GM18502 (cell line): Measurements from ENCODE around the gene MTNR1B.

ENCODE experiments used
- ATAC-seq: cut with Tn5 transposase; IDR thresholded peaks from one replicate; pipeline ENCODE4 v1.9.1; 2021; ENCODE audit warnings: mild to moderate bottlenecking; ENCODE audit not compliant: unreplicated experiment, poor library complexity

MTNR1B gene

DNA sequence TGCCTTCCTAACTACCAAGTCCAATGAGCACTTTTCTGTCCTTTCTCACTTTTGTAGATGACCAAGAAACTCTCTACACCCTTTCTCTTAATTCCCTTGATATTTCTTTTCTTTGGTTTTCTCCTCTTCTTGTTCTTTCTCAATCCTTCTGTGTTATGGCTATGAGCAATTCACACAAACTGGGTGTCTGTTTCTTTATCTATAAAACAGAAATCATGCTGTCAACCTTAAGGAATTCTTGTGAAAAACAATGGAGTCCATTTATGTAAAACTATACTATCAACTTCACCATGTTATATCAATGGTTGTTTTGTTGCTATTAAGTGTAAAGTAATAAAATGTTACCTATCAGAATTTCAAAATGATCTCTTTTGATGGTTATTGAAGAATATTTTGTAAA is 7.2 kb downstream of the MTNR1B start:
- ATAC-seq: no peak

DNA sequence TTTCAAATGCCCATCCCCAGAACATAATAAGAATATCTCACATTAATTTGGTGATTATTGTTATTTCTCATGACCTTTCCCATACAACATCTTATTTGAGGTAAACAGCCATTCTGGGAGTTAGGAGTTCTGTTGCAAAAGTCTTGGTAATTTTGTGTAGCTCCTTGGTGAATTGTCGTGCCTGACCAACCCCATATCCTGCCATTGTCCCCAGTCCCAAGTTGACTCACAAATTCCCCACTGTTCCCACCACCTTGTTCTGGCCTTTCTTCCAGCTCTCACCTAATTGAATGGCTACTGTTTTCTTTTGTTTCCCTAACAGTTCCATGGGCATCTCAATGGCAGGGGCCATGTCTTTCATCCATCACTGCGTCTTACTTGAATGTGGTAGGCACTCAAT is 8.0 kb downstream of the MTNR1B start:
- no peak for ATAC-seq

DNA sequence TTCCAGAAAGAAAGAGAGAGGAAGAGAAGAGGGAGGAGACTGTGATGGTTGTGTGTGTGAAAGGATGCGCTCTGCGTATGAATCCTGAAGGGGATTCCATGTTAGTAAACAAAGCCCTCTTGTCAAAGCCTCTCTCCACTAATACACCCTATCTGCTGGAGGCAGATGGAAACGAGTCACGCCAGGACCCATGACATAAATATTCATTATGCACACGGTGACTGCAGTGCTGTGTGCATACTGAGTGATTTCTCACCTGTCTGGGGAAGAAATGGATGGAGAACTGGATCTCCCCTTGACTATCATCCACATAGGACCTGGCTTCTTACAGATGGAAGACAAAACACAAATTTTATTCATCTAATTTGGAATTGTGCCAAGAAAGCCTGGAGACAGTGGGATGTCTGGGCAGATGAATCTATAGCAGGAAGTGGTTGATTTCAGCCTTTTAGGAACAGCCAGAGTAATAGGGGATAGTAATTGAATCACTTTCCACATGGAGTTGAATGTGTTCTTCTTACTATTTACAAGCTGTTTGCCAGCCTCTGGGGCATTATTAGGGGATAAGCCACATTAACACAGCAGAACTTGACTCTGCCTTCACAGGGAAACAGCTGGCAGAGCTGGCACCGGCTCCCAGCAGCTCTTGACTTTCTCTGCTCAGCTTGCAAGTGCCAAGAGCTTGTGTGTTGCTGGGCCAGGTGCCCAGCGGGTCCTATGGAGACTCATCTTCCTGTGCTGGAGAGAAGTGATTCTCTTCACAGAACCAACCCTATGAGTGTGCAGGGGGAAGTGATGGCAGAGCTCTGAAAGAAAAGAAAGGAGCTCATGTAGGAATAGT is 9.0 kb downstream of the MTNR1B start:
- no peak for ATAC-seq

DNA sequence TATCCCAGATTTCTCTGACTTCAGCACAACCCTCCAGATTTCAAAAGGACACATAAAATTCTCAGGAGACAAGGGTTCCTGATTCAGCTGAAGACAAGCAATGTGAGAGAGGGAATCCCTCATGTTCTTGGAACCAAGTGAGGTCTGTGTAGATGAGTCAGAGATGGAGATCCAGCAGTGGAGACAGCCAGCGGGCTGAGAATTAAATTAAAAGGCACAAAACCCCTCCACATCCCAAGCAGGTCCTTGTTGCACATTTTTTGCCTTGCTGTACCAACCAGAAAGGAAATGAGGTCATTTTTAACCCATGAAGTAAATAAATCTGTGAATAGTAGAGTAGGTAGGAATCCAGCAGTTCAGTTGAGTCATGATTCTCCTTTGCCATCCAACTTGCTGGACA is 9.7 kb downstream of the MTNR1B start:
- ATAC-seq: no peak

DNA sequence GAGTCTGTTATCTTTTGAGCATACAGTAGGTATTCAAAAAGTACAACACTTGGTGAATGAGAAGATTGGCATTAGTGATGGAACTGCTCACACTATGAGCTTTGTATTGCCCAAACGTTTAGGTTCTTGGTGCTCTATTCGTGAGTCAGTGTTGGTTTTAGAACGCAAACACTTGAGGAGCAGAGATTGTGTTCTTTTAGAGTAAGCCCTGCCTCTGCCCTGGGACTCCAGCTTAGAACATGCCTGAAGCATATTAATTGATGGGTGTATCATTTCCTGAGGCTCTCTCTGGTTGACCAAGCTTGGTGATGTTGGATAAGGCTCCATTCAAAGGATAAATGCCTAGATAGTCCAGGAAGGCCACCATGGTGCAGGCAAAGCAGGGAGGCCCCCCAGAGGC is 10.9 kb downstream of the MTNR1B start:
- ATAC-seq: no peak

DNA sequence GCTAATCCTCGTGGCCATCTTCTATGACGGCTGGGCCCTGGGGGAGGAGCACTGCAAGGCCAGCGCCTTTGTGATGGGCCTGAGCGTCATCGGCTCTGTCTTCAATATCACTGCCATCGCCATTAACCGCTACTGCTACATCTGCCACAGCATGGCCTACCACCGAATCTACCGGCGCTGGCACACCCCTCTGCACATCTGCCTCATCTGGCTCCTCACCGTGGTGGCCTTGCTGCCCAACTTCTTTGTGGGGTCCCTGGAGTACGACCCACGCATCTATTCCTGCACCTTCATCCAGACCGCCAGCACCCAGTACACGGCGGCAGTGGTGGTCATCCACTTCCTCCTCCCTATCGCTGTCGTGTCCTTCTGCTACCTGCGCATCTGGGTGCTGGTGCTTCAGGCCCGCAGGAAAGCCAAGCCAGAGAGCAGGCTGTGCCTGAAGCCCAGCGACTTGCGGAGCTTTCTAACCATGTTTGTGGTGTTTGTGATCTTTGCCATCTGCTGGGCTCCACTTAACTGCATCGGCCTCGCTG is 12.1 kb downstream of the MTNR1B start:
- ATAC-seq: no peak

DNA sequence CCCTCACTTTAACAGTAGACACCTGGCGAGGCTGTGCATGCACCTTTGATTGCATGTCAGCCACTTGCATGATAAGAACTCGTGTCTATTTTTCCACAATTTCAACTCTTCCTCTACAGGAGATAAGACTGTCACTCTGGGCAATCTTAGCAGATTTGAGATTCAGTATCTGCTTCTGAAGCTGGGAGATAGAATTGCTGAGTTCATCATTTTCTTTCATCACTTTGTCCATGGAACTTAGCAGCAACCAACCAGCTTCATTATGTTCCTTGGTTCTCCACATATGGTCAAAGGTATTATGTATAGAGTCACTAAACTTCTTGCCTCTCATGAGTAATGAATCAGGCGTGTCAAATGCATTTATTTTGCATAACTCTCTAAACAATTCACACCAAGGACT is 17.1 kb downstream of the MTNR1B start:
- ATAC-seq: no peak

DNA sequence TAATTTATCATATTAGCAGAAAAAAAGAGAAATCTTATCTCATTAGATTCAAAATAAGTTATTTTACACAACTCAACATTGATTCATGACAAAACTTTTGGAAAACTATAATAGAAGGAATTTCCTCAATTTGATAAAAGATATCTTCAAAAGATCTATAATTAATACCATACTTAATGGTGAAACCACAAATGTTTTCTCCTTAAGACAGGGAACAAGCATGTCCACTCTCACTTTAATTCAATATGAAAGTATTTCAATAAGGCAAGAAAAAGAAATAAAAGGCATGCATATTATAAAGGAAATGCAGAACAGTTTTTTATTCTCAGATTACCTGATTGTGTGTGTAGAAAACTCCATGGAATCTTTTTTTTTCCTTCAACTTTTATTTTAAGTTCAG is 23.6 kb downstream of the MTNR1B start:
- ATAC-seq: no peak

DNA sequence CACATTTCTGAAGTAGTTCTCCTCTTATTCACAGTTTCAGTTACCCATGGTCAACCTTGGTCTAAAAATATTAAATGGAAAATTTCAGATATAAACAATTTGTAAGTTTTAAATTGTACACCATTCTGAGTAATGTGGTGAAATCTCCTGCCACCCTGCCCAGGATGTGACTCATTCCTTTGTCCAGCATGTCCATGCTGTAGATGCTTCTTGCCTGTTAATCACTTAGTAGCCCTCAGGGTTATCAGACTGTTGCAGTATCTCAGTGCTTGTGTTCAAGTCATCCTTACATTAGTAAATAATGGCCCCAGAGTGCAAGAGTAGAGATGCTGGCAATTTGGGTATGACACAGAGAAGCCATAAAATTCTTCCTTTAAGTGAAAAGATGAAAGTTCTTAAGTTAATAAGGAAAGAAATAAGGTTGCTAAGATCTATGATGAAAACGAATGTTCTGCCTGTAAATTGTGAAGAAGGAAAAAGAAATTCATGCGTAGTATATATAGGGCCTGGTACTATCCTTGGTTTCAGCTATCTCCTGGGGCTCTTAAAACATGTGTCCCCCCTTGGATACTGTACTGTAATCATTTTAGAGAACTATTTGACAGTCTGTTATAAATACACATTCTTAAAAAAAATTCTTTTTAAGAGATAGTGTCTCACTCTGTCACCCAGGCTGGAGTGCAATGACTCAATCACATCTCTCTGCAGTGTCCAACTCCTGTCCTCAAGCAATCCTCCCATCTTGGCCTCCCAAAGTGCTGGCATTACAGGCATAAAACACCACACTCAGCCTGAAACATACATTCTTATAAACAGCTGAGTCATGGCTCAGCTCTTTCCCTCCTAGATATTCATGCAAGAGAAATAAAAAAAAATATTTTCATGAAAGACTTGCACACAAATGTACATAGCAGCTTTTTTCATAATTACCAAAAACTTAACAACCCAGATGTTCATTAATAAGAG is 31.3 kb downstream of the MTNR1B start:
- no peak for ATAC-seq

DNA sequence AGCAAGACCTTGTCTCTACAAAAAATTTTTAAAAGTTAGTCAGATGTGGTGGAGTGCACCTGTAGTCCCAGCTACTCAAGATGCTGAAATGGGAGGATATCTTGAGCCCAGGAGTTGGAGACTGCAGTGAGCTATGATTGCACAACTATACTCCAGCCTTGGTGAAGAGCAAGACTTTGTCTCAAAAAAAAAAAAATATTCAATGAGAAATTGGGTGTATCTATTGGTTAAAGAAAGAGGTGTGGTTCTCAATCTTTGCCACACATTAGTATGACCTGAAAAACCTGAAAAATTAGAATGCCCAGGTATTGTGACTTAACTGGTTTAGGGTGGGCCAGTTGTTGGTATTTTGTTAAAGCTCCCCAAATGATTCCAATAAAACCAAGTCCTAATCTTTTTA is 32.4 kb downstream of the MTNR1B start:
- ATAC-seq: no peak

DNA sequence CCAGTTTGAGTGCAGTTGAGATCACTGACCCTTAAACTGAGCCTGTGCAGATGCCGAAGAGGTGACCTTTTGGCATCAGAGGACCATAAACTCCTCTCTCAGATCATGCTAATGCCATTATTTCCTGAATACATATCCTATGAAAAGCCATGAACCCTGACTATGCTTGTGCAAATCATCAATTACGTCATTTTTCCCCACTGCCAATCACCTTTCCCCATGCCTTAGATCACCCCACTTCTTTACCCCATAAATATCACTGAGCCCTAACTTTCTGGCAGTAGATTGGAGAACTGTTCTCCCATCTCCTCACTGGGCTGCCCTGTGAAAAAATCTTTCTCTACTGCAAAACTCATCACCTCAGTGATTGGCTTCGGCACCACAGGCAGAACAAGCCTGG is 32.9 kb downstream of the MTNR1B start:
- ATAC-seq: no peak

DNA sequence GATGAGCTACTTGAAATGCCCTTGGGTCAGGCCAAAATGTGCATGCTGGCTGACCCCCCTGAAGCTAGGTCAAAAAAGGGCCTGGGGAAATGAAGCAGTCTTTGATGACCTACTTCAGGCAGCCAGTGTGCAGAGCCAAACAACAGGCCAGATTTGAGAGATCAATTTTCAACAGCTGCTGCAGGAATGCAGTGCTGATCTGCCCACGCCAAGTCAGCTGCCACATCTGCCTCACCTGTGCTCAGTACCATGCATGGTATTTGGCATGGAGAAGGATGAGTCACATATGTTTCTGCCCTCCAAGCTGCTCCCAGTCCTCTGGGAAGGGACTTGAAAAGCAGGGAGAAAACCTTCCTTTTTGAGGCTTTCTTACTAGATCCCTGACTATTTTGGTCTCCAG is 35.8 kb downstream of the MTNR1B start:
- no peak for ATAC-seq

DNA sequence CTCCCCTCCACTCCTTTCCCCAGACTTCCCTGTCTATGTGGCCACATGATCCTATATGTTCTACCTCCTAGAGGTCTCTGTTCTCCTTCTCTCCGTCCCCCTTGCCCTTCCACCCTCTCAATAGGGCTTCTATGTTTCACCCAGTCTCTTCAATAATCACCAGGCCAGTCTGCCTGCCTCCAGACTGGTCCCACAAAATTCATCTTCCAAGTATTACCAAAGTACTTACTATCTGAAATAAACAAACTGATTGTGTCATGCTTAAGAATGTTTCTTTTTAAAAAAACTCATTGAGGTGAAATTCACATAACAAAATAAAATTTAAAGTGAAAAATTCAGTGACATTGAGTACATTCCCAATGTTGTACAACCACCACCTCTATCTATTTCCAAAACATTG is 44.2 kb downstream of the MTNR1B start:
- ATAC-seq: no peak

DNA sequence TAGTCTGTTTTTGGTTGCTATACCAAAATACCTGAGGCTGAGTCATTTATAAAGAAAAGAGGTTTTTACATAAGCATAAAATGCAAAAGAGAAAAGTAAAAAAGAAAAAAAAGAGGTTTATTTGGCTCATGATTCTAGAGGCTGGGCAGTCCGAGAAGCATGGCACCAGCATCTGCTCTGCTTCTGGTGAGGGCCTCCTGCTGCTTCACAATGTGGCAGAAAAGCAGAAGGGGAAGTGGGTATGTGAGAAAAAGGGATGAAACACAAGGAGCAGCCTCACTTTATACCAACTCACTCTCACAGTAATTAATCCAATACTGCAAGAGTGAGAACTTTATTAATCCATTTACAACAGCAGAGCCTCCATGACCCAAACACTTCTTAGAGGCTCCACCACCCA is 47.1 kb downstream of the MTNR1B start:
- ATAC-seq: no peak

DNA sequence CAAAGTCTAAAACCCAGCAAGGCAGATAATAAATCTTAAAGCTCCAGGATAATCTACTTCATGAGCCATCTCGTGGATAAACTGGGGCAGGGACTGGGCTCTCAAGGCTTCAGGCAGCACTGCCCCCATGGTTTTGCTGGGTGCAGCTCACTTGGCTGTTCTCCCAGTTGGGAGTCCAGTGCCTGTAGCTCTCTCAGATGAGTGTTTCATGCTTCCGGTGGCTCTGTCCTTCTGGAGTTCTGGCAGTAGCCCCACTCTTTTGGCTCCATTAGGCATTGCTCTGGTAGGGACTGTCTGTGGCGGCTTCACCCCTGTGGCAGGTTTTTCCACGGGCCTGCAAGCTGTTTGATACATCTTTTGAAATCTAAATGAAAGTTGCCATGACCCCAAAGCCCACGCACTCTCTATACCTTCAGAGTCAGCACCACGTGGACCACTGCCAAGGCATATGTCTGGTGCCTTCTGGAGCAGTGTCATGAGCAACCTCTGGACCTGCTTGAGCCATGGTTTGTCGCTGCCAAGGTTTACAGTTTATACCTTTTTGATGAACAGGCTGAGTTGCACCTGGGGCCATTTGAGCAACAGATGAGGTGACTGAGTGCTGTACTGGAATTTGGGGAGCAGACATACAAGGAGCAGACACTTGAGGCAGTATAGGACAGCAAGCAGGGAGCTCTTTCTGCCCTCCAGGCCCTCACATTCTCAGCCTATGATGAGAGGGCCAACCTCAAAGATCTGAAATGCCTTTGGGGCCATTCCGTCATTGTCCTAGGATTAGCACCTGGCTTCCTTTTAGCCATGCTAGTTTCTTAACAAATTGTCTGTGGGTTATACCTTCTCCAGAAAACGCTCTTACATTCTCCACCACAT is 48.6 kb downstream of the MTNR1B start:
- no peak for ATAC-seq

DNA sequence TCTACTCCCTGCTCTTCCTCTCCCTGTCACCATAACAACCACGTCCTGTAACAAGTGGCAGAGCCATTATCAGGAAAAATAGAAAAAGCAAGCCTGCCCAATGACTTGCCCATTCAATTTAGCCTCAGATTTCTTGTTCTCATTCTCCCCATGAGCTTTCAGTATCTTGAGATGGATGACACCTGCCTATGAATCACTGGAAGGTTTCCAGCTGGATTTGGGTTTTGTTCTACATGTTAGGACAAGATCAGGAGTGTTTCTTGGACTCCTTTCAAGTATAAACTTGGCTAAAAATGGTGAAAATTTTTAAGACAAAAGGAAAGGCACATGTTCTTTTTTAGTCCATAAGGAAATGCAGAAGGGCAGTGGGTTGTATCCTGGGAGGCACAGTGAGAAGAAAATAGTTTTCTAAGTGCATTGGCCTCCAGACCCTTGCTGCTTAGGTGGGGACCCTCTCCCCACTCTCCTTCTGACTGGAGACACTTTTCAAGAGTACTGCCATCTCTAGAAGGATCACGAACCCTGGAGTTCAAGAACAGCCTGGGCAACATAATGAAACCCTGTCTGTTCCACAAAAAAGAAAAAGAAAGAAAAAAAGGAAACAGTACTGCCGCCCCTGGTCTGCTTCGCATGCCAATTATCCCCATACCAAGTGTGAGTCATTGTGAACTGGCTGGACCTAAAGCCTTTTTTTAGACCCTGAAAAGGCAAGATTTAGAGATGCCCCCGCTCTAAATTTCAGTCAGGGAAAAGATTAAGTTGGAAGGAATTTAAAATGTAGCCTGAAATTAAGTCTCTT is 51.0 kb downstream of the MTNR1B start:
- no peak for ATAC-seq

DNA sequence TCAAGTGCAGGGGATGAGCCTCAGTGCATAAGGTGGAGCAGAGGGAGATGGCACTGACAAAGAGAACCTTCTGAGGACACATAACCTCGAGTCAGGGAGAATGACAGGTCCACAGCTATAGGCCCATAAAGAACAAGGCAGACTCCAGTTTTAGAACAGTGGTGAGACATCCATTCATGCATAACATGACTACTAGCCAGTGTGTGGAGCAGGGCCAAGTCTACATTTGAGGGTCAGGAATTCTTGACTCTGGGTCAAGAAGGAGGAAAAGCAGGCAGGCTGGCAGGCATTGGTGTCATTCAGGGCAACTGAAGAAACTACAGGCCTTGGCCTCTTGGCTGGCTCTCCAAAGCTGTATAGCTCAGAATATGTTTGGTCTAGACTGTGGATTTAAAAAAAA is 54.9 kb downstream of the MTNR1B start:
- no peak for ATAC-seq

DNA sequence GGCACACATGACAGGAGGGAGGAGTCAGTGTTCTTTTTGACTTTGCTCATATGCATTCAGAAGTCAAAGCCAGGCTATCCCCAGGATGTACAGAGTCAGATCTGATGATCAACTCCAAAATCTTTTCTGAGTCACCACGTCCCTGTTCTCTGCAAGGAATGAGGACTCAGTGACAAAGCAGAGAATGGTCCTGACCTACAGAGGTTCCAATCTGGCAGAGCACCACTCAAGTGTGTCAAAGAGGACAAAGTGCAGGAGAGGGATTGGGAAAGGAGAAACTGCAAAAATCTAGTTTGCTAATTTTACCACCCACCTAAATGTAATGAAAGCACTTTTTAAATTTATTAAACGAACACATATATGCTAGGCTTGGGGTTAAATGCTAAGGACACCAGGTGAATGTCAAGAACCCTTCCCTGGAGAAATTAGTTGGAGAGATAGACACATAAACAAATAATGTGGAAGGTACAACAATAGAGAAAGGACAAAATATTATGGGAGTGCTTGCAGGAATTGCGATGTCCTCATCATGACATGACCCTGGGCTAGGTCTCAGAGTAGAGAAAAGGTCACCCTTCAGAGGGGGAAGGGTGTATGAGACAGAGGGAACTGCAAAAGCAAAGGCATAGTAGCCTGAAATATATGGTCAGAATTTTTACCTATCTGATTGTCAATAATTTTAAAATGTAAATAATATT is 56.3 kb downstream of the MTNR1B start:
- ATAC-seq: no peak

DNA sequence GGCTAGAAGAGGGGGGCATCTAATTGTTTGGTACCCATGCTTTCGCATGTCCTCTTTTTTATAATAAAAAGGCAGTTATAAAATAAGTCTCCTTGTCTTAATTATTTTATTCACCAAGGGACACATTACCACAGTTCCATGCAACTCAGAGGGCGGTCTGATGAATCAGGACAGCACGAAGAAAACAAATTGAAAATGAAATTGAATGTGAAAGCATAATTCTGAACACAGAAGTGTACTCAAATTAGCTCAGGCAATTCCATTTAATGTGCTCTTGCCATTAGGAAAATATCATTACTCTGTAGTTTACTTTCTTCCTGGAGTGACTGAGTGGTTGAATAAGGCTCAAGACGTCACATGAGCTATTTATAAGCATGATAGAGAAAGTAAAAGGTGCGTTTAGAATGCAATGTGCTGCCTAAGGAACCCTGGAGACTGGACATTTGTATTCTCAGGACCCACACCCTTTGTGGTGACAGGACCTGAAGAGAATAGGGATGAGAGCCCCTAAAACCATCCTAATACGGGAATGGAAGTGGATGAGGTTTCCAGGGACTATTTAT is 59.6 kb downstream of the MTNR1B start:
- ATAC-seq: no peak
